Hippocampal formation (tissue), 2 donors: ENCODE measurements around the gene ZNF432.

Source experiments
- DNase-seq, 2 donors: peaks; one replicate each; lab custom pipeline; 2025; lab: John Stamatoyannopoulos, UW

Gene ZNF432

GRCh38 chr19:52007806-52008557 is 40.7 kb downstream of the ZNF432 start, which contains the start of gene ZNF615:
Gene ZNF615, minus strand, starts transcription at chr19:52008211. Its CDS starts 4,500 bp downstream, at chr19:52003711.
- peak; percentile 88 to 91 for DNase-seq

- peak in 1 of 2 donors; percentile 20 for DNase-seq
Measured at GRCh38 chr19:52007451-52007805, 41.2 kb downstream of the ZNF432 start.

GRCh38 chr19:51994048-51994644 is 54.5 kb downstream of the ZNF432 start:
- DNase-seq: no peak

- no peak for DNase-seq
Measured at GRCh38 chr19:51993422-51993821, 55.2 kb downstream of the ZNF432 start.

- DNase-seq: peak; percentile 93 to 97
Measured at GRCh38 chr19:51986309-51987291, 62.0 kb downstream of the ZNF432 start, which contains the start of gene ZNF350. Gene ZNF350, minus strand, starts transcription at chr19:51986840. Its CDS starts 12,480 bp downstream, at chr19:51974360.

GRCh38 chr19:51983361-51983760 is 65.3 kb downstream of the ZNF432 start:
- no peak for DNase-seq
